HG03432 (cell line): ENCODE measurements around the gene TEX51.

Experiments
- ATAC-seq: cut with Tn5 transposase; IDR thresholded peaks from one replicate; pipeline ENCODE4 v1.9.1; 2021; ENCODE audit warnings: mild to moderate bottlenecking, moderate library complexity; ENCODE audit not compliant: unreplicated experiment

TEX51 gene

GRCh38 chr2:126898636-126899035 is at the start of gene TEX51:
TEX51 (plus strand) TSS chr2:126898890; CDS start chr2:126898919, 29 bp downstream.
- no peak for ATAC-seq

- ATAC-seq, result no peak
These were observed 49.6 kb upstream of the TEX51 start for GRCh38 chr2:126849054-126849453.

GRCh38 chr2:126849486-126849885 is 49.2 kb upstream of the TEX51 start:
- no peak for ATAC-seq

GRCh38 chr2:126849991-126850535 is 48.6 kb upstream of the TEX51 start:
- no peak for ATAC-seq

GRCh38 chr2:126850940-126851339 is 47.8 kb upstream of the TEX51 start:
- ATAC-seq, result no peak

GRCh38 chr2:126851756-126852155 is 46.9 kb upstream of the TEX51 start:
- ATAC-seq, result no peak

GRCh38 chr2:126852361-126852760 is 46.3 kb upstream of the TEX51 start:
- ATAC-seq, result no peak

GRCh38 chr2:126855606-126856005 is 43.1 kb upstream of the TEX51 start:
- no peak for ATAC-seq

- no peak for ATAC-seq
These were observed 42.3 kb upstream of the TEX51 start for GRCh38 chr2:126856403-126856802.

GRCh38 chr2:126857502-126857901 is 41.2 kb upstream of the TEX51 start:
- ATAC-seq, result no peak

GRCh38 chr2:126858013-126858412 is 40.7 kb upstream of the TEX51 start:
- ATAC-seq, result no peak

- no peak for ATAC-seq
These were observed 40.3 kb upstream of the TEX51 start for GRCh38 chr2:126858436-126858835.

- no peak for ATAC-seq
These were observed 39.7 kb upstream of the TEX51 start for GRCh38 chr2:126858991-126859390.

GRCh38 chr2:126859631-126860030 is 39.1 kb upstream of the TEX51 start:
- no peak for ATAC-seq

- no peak for ATAC-seq
These were observed 38.3 kb upstream of the TEX51 start for GRCh38 chr2:126860385-126860784.

- ATAC-seq, result no peak
These were observed 36.0 kb upstream of the TEX51 start for GRCh38 chr2:126862730-126863129.

GRCh38 chr2:126863336-126864015 is 35.2 kb upstream of the TEX51 start:
- ATAC-seq, result peak; percentile 82

GRCh38 chr2:126864861-126865260 is 33.8 kb upstream of the TEX51 start:
- no peak for ATAC-seq

- no peak for ATAC-seq
These were observed 32.2 kb upstream of the TEX51 start for GRCh38 chr2:126866451-126866850.

- no peak for ATAC-seq
These were observed 23.7 kb upstream of the TEX51 start for GRCh38 chr2:126874961-126875360.

- no peak for ATAC-seq
These were observed 22.1 kb upstream of the TEX51 start for GRCh38 chr2:126876631-126877030.

GRCh38 chr2:126877041-126877440 is 21.6 kb upstream of the TEX51 start:
- no peak for ATAC-seq
